ENCODE data around the gene C3orf20.
A peak's percentile ranks its signal among the peaks of the same experiment; 100 is the strongest.
"Not testable (repeated sequence)": the region's sequence is repeated elsewhere in the genome, so short reads cannot be mapped to it uniquely, and the experiment has no call there.

C3orf20 gene

DNA sequence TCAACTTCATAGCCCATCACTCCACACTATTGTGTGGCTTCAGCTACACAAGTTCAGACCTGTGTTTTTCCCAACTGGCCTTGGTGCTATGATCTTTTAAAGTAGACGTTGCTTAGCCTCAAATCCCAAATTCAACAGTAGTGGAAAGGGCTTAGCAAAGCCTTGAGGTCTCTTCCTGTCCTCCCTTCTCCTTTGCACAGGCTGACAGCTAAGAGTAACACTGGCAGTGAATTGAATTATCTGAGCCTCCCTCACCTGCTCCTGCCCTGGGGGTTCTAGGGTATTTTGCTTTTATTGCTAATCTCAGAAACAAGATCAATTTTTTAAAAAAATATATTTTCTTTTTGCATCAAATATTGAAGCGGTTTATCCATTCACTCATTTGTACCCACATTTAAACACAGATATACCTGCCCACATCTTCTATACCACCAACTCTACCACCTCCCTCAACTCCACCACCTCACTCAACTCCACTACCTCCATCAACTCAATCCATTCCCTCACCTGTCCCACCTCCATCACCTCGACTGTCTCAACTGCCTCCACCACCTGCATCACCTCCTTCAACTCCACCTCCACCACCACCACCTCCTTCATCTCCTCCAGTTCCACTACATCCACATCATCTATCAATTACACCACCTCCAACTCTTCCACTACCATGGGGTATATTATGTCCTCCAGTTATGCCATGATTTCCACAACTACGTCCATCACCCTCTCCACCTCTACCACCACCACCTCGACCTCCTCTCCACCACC, 133.7 kb downstream of the C3orf20 start:
- Histone ChIP-seq H3K27ac (ENCODE audit: low read depth, low read length) (no peak overlapping the region), H3K27me3 (ENCODE audit: insufficient read depth, low read length) (peaks cover 49% of the 10 kb centered on the region), H3K9me3 (ENCODE audit: insufficient read depth, low read depth, low read length) (no peaks in the 10 kb centered on the region), H3K4me3 (ENCODE audit: low read length) (no peak overlapping the region), H3K36me3 (ENCODE audit: insufficient read depth, low read length) (no peaks in the 10 kb centered on the region), H3K9ac (ENCODE audit: low read depth, low read length) (no peak overlapping the region), H3K4me1 (ENCODE audit: insufficient read depth, low read length) (peaks cover 9% of the 10 kb centered on the region; the same call in 1 of the 2 replicates)
- WGBS = 89% methylated on average over 5 of the region's 5 CpGs

DNA sequence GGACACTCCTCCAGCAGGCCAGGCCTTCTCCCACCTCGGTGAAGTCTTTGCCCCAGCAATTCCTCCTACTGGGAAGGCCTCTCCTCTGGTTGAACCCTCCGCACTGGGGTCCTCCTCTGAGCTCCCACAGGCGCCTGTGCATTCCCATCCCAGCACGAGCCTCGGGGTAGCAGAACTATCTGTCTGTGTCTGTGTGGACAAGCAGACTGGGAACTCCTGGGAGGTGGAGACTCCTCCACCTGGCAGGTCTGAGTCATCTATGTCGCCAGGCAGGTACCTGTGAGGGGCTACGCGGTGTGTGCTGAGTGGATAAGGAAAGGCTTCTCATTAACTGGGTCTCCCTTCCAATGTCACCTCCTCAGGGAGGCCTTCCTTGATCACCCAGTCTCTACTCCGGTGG, 134.7 kb downstream of the C3orf20 start:
- Histone ChIP-seq H3K4me1 (ENCODE audit: insufficient read depth, low read length) (peaks cover 16% of the 10 kb centered on the region; the same call in 1 of the 2 replicates), H3K4me3 (ENCODE audit: low read length) (peak overlapping the region; percentile 60), H3K27me3 (ENCODE audit: insufficient read depth, low read length) (peaks cover 49% of the 10 kb centered on the region)
- H3K36me3 ChIP-seq (ENCODE audit: insufficient read depth, low read length); H3K27ac ChIP-seq (ENCODE audit: low read depth, low read length); H3K9ac ChIP-seq (ENCODE audit: low read depth, low read length); H3K9me3 ChIP-seq (ENCODE audit: insufficient read depth, low read depth, low read length): not testable (repeated sequence)
- WGBS = 71% methylated on average over 7 of the region's 9 CpGs

DNA sequence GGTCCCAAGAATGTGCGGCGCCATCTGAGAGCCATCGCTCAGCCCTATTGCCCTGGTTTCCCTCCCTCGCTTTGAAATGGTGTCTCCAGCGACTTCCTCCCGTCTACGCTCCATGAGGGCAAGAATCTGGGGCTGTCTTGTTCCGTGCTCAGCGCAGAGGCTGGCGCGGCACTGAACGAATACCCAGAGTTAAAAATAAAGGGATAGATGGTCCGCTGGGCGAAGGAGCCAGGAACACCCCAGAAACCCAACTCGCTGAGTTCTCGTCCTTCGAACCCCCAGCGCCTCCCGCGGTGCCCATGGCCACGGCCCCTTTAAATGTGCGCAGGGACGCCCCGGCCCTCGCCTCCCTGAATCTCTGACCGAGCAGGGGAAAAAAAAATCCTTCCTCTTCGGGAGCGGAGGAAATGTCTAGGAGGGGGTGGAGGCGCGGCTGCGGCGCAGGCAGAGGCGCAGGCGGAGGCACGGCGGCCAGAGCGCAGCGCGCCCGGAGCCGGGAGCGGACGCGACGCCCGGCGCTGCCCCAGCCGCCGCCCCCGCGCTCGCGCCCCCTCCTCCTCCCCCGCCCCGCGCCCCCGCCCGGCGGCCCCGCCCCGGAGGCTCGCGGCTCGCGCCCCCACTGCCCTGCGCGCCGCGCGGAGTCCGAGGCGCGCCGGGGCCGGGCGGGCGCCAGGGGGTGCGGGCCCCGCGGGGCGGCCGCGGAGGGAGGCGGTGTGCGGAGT, 135.3 kb downstream of the C3orf20 start:
- no peak overlapping the region for H3K27ac ChIP-seq (ENCODE audit: low read depth, low read length)
- H3K4me1 ChIP-seq (ENCODE audit: insufficient read depth, low read length) = peaks cover 16% of the 10 kb centered on the region; the same call in 1 of the 2 replicates
- H3K27me3 ChIP-seq (ENCODE audit: insufficient read depth, low read length) = peaks cover 49% of the 10 kb centered on the region
- H3K4me3 ChIP-seq (ENCODE audit: low read length) = peak overlapping the region; percentile 79
- whole genome bisulfite sequencing = 2% methylated on average over 73 of the region's 85 CpGs
- no peak overlapping the region for H3K9ac ChIP-seq (ENCODE audit: low read depth, low read length)
- H3K36me3 ChIP-seq (ENCODE audit: insufficient read depth, low read length) = no peaks in the 10 kb centered on the region
- no peaks in the 10 kb centered on the region for H3K9me3 ChIP-seq (ENCODE audit: insufficient read depth, low read depth, low read length)

DNA sequence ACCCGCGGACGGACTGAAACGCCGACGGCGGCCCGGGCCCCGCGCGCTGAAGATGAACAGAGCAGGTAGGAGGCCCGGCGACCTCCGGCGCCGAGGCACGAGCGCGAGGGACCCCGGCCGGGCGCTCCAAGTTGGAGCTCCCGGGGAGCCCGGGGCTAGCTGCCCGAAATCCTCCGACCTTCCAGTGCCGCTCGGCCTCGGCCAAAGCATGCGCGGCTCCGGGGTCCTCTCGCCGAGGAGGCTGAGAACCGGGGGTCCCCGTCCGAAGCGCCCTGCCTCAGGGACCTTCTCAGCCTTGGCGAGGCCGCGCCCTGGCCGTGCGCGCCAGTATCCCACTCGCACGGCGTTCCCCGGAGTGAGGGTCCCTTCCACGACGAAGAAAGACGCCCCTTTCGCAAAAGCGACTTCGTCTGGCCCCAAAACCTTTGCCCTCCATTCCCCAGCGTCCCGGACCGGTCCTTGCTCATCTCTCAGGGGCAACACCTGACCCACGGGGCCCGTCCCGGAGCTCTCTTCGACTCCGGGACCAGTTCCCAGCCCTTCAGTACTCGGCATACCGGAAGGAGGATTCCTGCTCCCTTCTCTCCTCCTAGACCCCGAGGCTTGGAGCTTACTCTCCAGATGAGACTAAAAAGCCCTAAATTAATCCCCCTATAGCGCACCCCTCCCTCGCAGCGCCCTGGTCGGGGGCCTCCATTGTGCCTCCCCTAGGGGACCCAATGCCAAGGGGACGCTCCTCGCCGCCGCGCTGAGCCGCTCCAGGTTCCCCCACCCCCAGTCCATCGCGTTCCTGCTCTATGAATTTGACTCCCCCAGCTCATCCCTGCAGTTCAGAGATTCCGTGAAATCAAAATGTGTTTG, 136.1 kb downstream of the C3orf20 start:
- WGBS = under 1% methylated on average over 78 of the region's 78 CpGs
- Histone ChIP-seq H3K4me1 (ENCODE audit: insufficient read depth, low read length) (peaks cover 16% of the 10 kb centered on the region; the same call in 1 of the 2 replicates), H3K36me3 (ENCODE audit: insufficient read depth, low read length) (no peaks in the 10 kb centered on the region), H3K4me3 (ENCODE audit: low read length) (peak overlapping the region; percentile 79), H3K27me3 (ENCODE audit: insufficient read depth, low read length) (peaks cover 49% of the 10 kb centered on the region), H3K9me3 (ENCODE audit: insufficient read depth, low read depth, low read length) (no peaks in the 10 kb centered on the region), H3K9ac (ENCODE audit: low read depth, low read length) (peak overlapping the region; percentile 25; the same call in 1 of the 2 replicates), H3K27ac (ENCODE audit: low read depth, low read length) (no peak overlapping the region)

DNA sequence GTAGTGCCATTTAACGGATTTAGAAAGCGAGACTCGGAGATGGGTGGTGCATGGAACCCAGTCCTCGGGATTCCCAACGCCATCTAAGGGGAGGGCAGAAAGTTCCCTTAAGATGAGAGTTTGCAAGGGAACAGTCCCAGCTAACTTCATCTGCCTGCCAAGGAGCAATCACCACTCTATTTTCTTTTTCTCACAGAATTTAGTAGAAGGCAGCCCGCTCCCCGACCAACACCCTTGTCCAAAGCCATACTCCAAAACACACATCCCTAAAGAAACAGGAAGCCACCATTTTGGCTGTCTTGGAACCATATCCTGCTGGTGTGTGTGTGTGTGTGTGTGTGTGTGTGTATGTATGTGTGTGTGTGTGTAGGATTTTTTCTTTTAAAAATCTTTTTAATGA, 136.7 kb downstream of the C3orf20 start:
- peaks cover 49% of the 10 kb centered on the region for H3K27me3 ChIP-seq (ENCODE audit: insufficient read depth, low read length)
- WGBS = 32% methylated on average over 7 of the region's 7 CpGs
- H3K4me3 ChIP-seq (ENCODE audit: low read length) = peak overlapping the region; percentile 79
- peaks cover 16% of the 10 kb centered on the region; the same call in 1 of the 2 replicates for H3K4me1 ChIP-seq (ENCODE audit: insufficient read depth, low read length)
- no peaks in the 10 kb centered on the region for H3K9me3 ChIP-seq (ENCODE audit: insufficient read depth, low read depth, low read length)
- H3K36me3 ChIP-seq (ENCODE audit: insufficient read depth, low read length) = no peaks in the 10 kb centered on the region
- H3K9ac ChIP-seq (ENCODE audit: low read depth, low read length) = no peak overlapping the region; the same call in 1 of the 2 replicates
- H3K27ac ChIP-seq (ENCODE audit: low read depth, low read length) = no peak overlapping the region

DNA sequence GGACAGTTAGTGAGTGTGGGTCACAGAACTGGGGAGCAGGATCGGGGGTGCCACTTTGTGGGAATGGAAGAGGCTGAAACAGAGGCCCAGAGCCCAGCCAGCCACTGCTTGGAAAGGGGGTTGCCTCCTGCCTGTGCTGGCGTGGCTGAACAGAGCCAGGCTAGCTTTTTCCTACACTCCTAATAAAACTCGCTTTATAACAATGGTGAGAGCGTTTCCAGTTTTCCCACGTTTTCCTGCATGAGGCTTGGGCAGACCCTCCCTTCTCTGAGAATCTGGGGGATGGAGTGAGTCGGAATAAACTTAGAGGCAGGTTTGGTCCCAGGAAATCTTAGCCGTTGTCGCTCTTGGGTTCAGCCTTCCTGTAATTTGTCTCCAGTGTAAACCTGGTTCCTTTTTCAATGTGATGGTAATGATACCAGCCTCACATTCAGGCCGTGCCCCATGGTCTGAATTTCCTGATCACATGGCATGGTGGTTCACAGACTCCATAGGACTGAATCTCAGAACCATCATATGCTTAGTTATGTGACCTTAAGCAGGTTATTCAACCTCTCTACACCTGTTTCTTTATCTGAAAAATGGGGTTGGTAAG, 137.4 kb downstream of the C3orf20 start:
- no peaks in the 10 kb centered on the region for H3K36me3 ChIP-seq (ENCODE audit: insufficient read depth, low read length)
- 80% methylated on average over 9 of the region's 9 CpGs for WGBS
- H3K27me3 ChIP-seq (ENCODE audit: insufficient read depth, low read length) = peaks cover 49% of the 10 kb centered on the region
- H3K4me3 ChIP-seq (ENCODE audit: low read length) = no peak overlapping the region
- peaks cover 16% of the 10 kb centered on the region; the same call in 1 of the 2 replicates for H3K4me1 ChIP-seq (ENCODE audit: insufficient read depth, low read length)
- no peaks in the 10 kb centered on the region for H3K9me3 ChIP-seq (ENCODE audit: insufficient read depth, low read depth, low read length)
- no peak overlapping the region for H3K27ac ChIP-seq (ENCODE audit: low read depth, low read length)
- H3K9ac ChIP-seq (ENCODE audit: low read depth, low read length) = no peak overlapping the region

DNA sequence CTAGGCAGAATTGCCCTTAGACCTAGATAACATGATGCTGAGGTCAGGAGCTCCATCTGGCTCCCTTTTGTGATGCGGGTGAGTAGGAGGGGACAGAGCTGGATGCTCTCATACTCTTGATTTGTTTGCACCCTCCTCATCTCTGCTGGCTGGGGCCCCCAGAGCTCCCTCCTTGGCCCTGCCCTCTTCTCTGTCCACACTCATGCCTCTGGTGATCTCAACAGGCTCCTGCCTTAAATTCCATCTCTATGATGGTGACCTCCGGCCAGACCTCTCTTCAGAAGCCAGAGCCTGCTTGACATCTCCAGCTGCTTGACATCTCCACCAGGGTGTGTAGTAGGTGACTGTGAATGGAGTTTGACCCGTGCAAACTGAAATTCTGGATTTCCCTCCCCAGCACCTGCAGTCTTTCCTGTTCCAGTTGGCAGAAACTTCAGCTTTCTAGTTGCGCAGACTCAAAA, 139.5 kb downstream of the C3orf20 start:
- peaks cover 33% of the 10 kb centered on the region for H3K27me3 ChIP-seq (ENCODE audit: insufficient read depth, low read length)
- H3K4me1 ChIP-seq (ENCODE audit: insufficient read depth, low read length) = peaks cover 16% of the 10 kb centered on the region; the same call in 1 of the 2 replicates
- H3K27ac ChIP-seq (ENCODE audit: low read depth, low read length) = no peak overlapping the region
- 72% methylated on average over 4 of the region's 4 CpGs for WGBS
- no peaks in the 10 kb centered on the region for H3K36me3 ChIP-seq (ENCODE audit: insufficient read depth, low read length)
- H3K9me3 ChIP-seq (ENCODE audit: insufficient read depth, low read depth, low read length) = no peaks in the 10 kb centered on the region
- no peak overlapping the region for H3K4me3 ChIP-seq (ENCODE audit: low read length)
- no peak overlapping the region for H3K9ac ChIP-seq (ENCODE audit: low read depth, low read length)

DNA sequence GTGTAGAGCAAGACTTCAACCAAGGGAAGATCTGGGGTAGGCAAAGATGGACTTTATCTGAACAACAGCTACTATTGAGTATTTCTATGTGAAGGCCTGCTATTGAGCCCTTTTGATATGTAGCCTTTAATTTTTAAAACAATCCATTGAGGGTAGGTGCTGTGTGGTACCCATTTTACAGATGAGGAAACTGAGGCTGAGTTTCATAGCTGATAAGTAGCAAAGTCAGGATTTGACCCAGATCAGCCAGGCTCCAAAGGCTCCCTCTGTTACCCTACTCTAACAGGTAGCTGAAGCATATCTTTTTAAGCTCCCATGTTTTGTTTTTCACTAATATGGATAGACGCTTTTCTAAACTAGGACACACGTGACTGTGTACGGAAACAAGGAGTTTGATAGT, 141.4 kb downstream of the C3orf20 start:
- Histone ChIP-seq H3K9me3 (ENCODE audit: insufficient read depth, low read depth, low read length) (no peaks in the 10 kb centered on the region), H3K27ac (ENCODE audit: low read depth, low read length) (no peak overlapping the region), H3K36me3 (ENCODE audit: insufficient read depth, low read length) (no peaks in the 10 kb centered on the region), H3K4me1 (ENCODE audit: insufficient read depth, low read length) (peaks cover 13% of the 10 kb centered on the region; the same call in 1 of the 2 replicates), H3K4me3 (ENCODE audit: low read length) (no peak overlapping the region), H3K27me3 (ENCODE audit: insufficient read depth, low read length) (peaks cover 16% of the 10 kb centered on the region), H3K9ac (ENCODE audit: low read depth, low read length) (no peak overlapping the region)
- WGBS = 95% methylated on average over 3 of the region's 3 CpGs

DNA sequence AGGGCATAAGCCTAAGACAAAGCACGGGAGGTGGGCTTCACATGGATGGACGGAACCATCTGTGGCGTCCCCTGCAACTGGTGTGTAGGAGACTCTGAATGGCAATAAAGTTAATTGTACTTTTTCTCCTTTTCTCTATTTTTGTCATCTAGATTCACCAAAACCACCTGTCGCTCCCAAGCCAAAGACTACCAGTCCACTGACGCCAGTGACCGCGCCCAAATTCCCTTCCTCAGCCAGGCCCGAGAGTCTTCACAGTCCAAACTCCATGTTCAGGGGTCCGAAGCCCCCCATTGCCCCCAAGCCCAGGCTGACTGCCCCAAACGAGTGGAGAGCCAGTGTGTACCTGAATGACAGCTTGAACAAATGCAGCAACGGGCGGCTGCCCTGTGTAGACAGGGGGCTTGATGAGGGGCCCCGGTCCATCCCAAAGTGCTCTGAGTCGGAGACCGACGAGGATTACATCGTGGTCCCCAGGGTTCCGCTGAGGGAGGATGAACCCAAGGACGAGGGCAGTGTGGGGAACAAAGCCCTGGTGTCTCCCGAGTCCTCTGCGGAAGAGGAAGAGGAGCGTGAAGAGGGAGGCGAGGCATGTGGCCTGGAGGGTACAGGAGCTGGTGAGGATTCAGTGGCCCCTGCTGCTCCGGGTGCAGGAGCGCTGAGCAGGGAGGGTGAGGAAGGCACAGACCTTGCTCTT, 144.0 kb downstream of the C3orf20 start, which contains the start of gene FGD5:
Gene FGD5 (plus strand): TSS at position 159 of the 697 bp plus-strand sequence. CDS start 110 bp downstream, at position 269.
- no peak within 1 kb of the TSS for H3K27ac ChIP-seq (ENCODE audit: low read depth, low read length)
- H3K4me1 ChIP-seq (ENCODE audit: insufficient read depth, low read length) = peaks cover 18% of the 10 kb centered on the region
- H3K9me3 ChIP-seq (ENCODE audit: insufficient read depth, low read depth, low read length) = no peaks in the 10 kb centered on the region
- H3K4me3 ChIP-seq (ENCODE audit: low read length) = no peak within 1 kb of the TSS
- H3K36me3 ChIP-seq (ENCODE audit: insufficient read depth, low read length) = no peaks in the 10 kb centered on the region
- no peak within 1 kb of the TSS for H3K9ac ChIP-seq (ENCODE audit: low read depth, low read length)
- no peaks in the 10 kb centered on the region for H3K27me3 ChIP-seq (ENCODE audit: insufficient read depth, low read length)
- WGBS = 93% methylated on average over 25 of the region's 25 CpGs

DNA sequence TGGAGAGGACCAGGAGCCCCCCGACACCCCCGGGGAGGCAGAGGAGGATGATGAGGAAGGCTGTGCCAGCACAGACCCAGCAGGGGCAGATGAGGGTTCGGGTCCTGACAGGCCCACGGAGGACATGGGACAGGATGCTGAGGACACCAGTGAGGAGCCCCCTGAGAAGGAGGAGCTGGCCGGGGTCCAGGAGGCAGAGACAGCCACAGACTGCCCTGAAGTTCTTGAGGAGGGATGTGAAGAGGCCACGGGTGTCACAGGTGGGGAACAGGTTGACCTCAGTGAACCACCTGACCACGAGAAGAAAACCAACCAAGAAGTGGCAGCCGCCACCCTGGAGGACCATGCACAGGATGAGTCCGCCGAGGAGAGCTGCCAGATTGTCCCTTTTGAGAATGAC, 144.7 kb downstream of the C3orf20 start:
- H3K36me3 ChIP-seq (ENCODE audit: insufficient read depth, low read length) = no peaks in the 10 kb centered on the region
- no peaks in the 10 kb centered on the region for H3K27me3 ChIP-seq (ENCODE audit: insufficient read depth, low read length)
- H3K4me1 ChIP-seq (ENCODE audit: insufficient read depth, low read length) = peaks cover 13% of the 10 kb centered on the region
- H3K9me3 ChIP-seq (ENCODE audit: insufficient read depth, low read depth, low read length) = no peaks in the 10 kb centered on the region
- no peak overlapping the region for H3K27ac ChIP-seq (ENCODE audit: low read depth, low read length)
- no peak overlapping the region for H3K9ac ChIP-seq (ENCODE audit: low read depth, low read length)
- WGBS = 90% methylated on average over 10 of the region's 10 CpGs
- no peak overlapping the region for H3K4me3 ChIP-seq (ENCODE audit: low read length)

Data from HUES64 (cell line).